Measurements from ENCODE around the gene CR1. TPM values are rescaled to one million over a fixed set of nuclear protein-coding genes. Genes with fewer than 3 reads are reported as not detected.

CR1 gene
- total RNA-seq, 1 experiment from 2014 or later, result 0.13 TPM

GRCh38 chr1:207470927-207471326, 25.0 kb upstream of the CR1 start:
- Mint-ChIP-seq H3K27ac (no peak overlapping the region), H3K27me3 (ENCODE audit: low read depth) (no peaks in the 10 kb centered on the region), H3K9me3 (no peaks in the 10 kb centered on the region), H3K4me1 (no peaks in the 10 kb centered on the region), H3K4me3 (no peak overlapping the region), H3K36me3 (no peaks in the 10 kb centered on the region)
- ChIA-PET POLR2A (no interaction called here), CTCF (interaction anchor here (1.0 kb wide), 1 partner anchor 16 kb away, joined by 3 read pairs; the partner anchor contains the start of gene CR2)
- ATAC-seq (no peak), DNase-seq (ENCODE audit: low spot score) (no peak)
- TF ChIP-seq TCF7 (CRISPR knock-in tag; IDR thresholded peaks at IDR 0.05; ENCODE audit: low read depth), result no peak
- TF ChIP-seq IRF1 (CRISPR knock-in tag; IDR thresholded peaks at IDR 0.05), result no peak
- TF ChIP-seq NR2C2 (CRISPR knock-in tag; IDR thresholded peaks at IDR 0.05), result no peak
- no peak for TF ChIP-seq ZNF425 (CRISPR knock-in tag; conservative IDR thresholded peaks at IDR 0.05)
- TF ChIP-seq ATF1 (CRISPR knock-in tag; IDR thresholded peaks at IDR 0.05), result no peak
- no peak for TF ChIP-seq HMGA2 (CRISPR knock-in tag; IDR thresholded peaks at IDR 0.05)
- no peak for TF ChIP-seq E2F5 (CRISPR knock-in tag; IDR thresholded peaks at IDR 0.05)
- TF ChIP-seq CDX4 (CRISPR knock-in tag; IDR thresholded peaks at IDR 0.05; ENCODE audit: borderline replicate concordance), result no peak
- no peak for TF ChIP-seq OVOL2 (CRISPR knock-in tag; IDR thresholded peaks at IDR 0.05; ENCODE audit: borderline replicate concordance)
- TF ChIP-seq ZNF532 (CRISPR knock-in tag; IDR thresholded peaks at IDR 0.05; ENCODE audit: borderline replicate concordance), result no peak
- no peak for TF ChIP-seq TP53 (CRISPR knock-in tag; IDR thresholded peaks at IDR 0.05)
- no peak for TF ChIP-seq HMGXB4 (CRISPR knock-in tag; IDR thresholded peaks at IDR 0.05)
- TF ChIP-seq FOXP4 (CRISPR knock-in tag; IDR thresholded peaks at IDR 0.05), result no peak
- no peak for TF ChIP-seq ARID4B (CRISPR knock-in tag; IDR thresholded peaks at IDR 0.05; ENCODE audit: borderline replicate concordance)
- no peak for TF ChIP-seq USF1 (CRISPR knock-in tag; IDR thresholded peaks at IDR 0.05)
- no peak for TF ChIP-seq E2F4 (CRISPR knock-in tag; IDR thresholded peaks at IDR 0.05; ENCODE audit: borderline replicate concordance, low read depth)
- no peak for TF ChIP-seq RELA (CRISPR knock-in tag; IDR thresholded peaks at IDR 0.05; ENCODE audit: borderline replicate concordance)

Measured in WTC11 (cell line).